HepG2 (cell line): ENCODE measurements around the gene SLC2A2. TPM values are rescaled to one million over a fixed set of nuclear protein-coding genes. Genes with fewer than 3 reads are reported as not detected.

ENCODE experiments used
- ATAC-seq: fragments of 200-7000 bp; cut with Tn5 transposase; 3 replicates; pipeline ENCODE4 v1.9.1; 2020; ENCODE audit warnings: mild to moderate bottlenecking, moderate library complexity
- BruUV-seq: library from RNA; stranded (reverse); fragments of 400-500 nt; replicated peaks from 2 replicates; lab custom pipeline; 2021; lab: Mats Ljungman, UMichigan
- CTCF ChIA-PET: fragments of 300-600 bp; formaldehyde crosslinking; extraction: SDS; loops from one replicate; lab custom pipeline; 2021; ENCODE audit warnings: low total read pairs, inconsistent platforms, low intra/inter-chr PET ratio; lab: Yijun Ruan, JAX
- POLR2A ChIA-PET: fragments of 350-600 bp; sonication (Branson Sonifier 250); formaldehyde crosslinking; loops from one replicate; lab custom pipeline; 2020; ENCODE audit warnings: antibody characterized with exemption, inconsistent platforms; lab: Yijun Ruan, JAX
- DNase-seq: peaks from one replicate; pipeline ENCODE4 v3.0.0-alpha.2; 2015; ENCODE audit warnings: low spot score
- FAIRE-seq: peaks from 3 replicates; lab custom pipeline; 2011; peaks lifted over from hg19 to GRCh38; lab: Jason Lieb, UNC
- H2AFZ ChIP-seq: one replicate; pipeline ENCODE4 v1.6.1; 2011; ENCODE audit warnings: low read length, inconsistent platforms
- H3K27ac ChIP-seq: fragments of 300-600 bp; 3 replicates; pipeline ENCODE4 v1.8.0; 2011; ENCODE audit warnings: mixed run types, mild to moderate bottlenecking, mixed read lengths, low read length, inconsistent platforms; ENCODE audit not compliant: insufficient read depth; ENCODE audit errors: extremely low read length
- H3K27me3 ChIP-seq, 2 experiments: fragments of 200-600 bp in 1 of 2; 2 replicates in 1 of 2; 3 replicates in 1 of 2; pipeline versions ENCODE4 v1.6.0 to v1.8.0; 2011; ENCODE audit warnings: low read length in 2 of 2, mild to moderate bottlenecking in 2 of 2, moderate library complexity in 2 of 2, inconsistent platforms in 1 of 2; ENCODE audit not compliant: insufficient read depth in 2 of 2, control insufficient read depth in 1 of 2
- H3K36me3 ChIP-seq, 2 experiments: fragments of 200-600 bp in 1 of 2; replicated peaks in 1 of 2; 2 replicates in 1 of 2; 3 replicates in 1 of 2; pipeline versions ENCODE4 v1.5.1 to v1.8.0; 2011; ENCODE audit warnings: low read length in 2 of 2, inconsistent platforms in 1 of 2; ENCODE audit not compliant: insufficient read depth in 2 of 2, control insufficient read depth in 1 of 2
- H3K4me1 ChIP-seq: 2 replicates; pipeline ENCODE4 v1.5.1; 2012; ENCODE audit warnings: low read length, inconsistent platforms; ENCODE audit not compliant: insufficient read depth
- H3K4me2 ChIP-seq: 2 replicates; pipeline ENCODE4 v1.6.0; 2011; ENCODE audit warnings: low read depth, low read length, inconsistent platforms
- H3K4me3 ChIP-seq, 3 experiments: fragments of 200-600 bp in 1 of 3; sonication (generic), shearing (Covaris generic) in 1 of 3; replicated peaks in 1 of 3; 2 replicates each; pipeline ENCODE4 v1.5.1; 2011 to 2016; ENCODE audit warnings: low read length in 3 of 3, inconsistent platforms in 2 of 3, low read depth in 2 of 3, mild to moderate bottlenecking in 2 of 3, control low read depth in 1 of 3, mixed read lengths in 1 of 3; ENCODE audit not compliant: insufficient read depth in 1 of 3
- H3K79me2 ChIP-seq: one replicate; pipeline ENCODE4 v1.6.1; 2011; ENCODE audit warnings: low read length, inconsistent platforms; ENCODE audit not compliant: insufficient read depth
- H3K9ac ChIP-seq: 2 replicates; pipeline ENCODE4 v1.6.0; 2011; ENCODE audit warnings: mild to moderate bottlenecking, low read depth, low read length, inconsistent platforms; ENCODE audit not compliant: insufficient read depth
- H3K9me3 ChIP-seq: 2 replicates; pipeline ENCODE4 v1.5.1; 2012; ENCODE audit warnings: mild to moderate bottlenecking, low read length
- H4K20me1 ChIP-seq: 2 replicates; pipeline ENCODE4 v1.6.0; 2011; ENCODE audit warnings: inconsistent platforms, mild to moderate bottlenecking, low read length, moderate library complexity; ENCODE audit not compliant: insufficient read depth
- CBX2 ChIP-seq, 2 experiments: fragments of 200-600 bp in 1 of 2; sonication (generic); formaldehyde crosslinking in 1 of 2; IDR thresholded peaks; 2 replicates each; pipeline versions ENCODE4 v1.7.0 to v1.8.1; 2018 to 2022; ENCODE audit warnings: low read depth in 2 of 2, low read length in 1 of 2, mild to moderate bottlenecking in 1 of 2, missing genetic modification reagents in 1 of 2
- DNMT3B ChIP-seq: conservative IDR thresholded peaks from 2 replicates; pipeline ENCODE4 v1.6.1; 2016; ENCODE audit warnings: missing biosample characterization, control low read depth
- FOXO1 ChIP-seq: sonication (generic); formaldehyde crosslinking; IDR thresholded peaks from 2 replicates; pipeline ENCODE4 v1.4.0; 2020; ENCODE audit warnings: missing genetic modification reagents
- MATR3 ChIP-seq: sonication (generic); formaldehyde crosslinking; IDR thresholded peaks from 2 replicates; pipeline ENCODE4 v1.4.0; 2020; ENCODE audit warnings: missing genetic modification reagents
- MBNL3 ChIP-seq: fragments of 250-450 bp; sonication (Bioruptor Pico); conservative IDR thresholded peaks from 2 replicates; pipeline ENCODE4 v1.8.0; 2022; ENCODE audit warnings: mild to moderate bottlenecking, inconsistent platforms
- SIN3A ChIP-seq: IDR thresholded peaks from 2 replicates; pipeline ENCODE4 v1.6.1; 2011; ENCODE audit warnings: low read depth, mild to moderate bottlenecking, control low read depth, low read length, borderline replicate concordance
- ZBTB42 ChIP-seq: sonication (generic); formaldehyde crosslinking; IDR thresholded peaks from 2 replicates; pipeline ENCODE4 v1.5.0; 2020; ENCODE audit warnings: mild to moderate bottlenecking, missing genetic modification reagents
- ZFX ChIP-seq: sonication (generic); formaldehyde crosslinking; IDR thresholded peaks from 2 replicates; pipeline ENCODE4 v1.4.0; 2020; ENCODE audit warnings: mild to moderate bottlenecking, low read depth, missing genetic modification reagents, moderate library complexity
- ZNF501 ChIP-seq: sonication (generic); formaldehyde crosslinking; IDR thresholded peaks from 2 replicates; pipeline ENCODE4 v1.5.1; 2020; ENCODE audit warnings: mild to moderate bottlenecking, moderate library complexity, missing genetic modification reagents
- WGBS: methylation state at CpG from one replicate; pipeline ENCODE4 v1.1.6; 2017; ENCODE audit warnings: low lambda C conversion rate; 5-methylcytosine and 5-hydroxymethylcytosine counted together
- in situ Hi-C: cut with HindIII; loops from 2 replicates; pipeline ENCODE4 v1.10.0; 2017; ENCODE audit warnings: low pct_unique_long_range_greater_than_20kb; ENCODE audit not compliant: extremely low pct_ligation_motif_present
- intact Hi-C: fragments of 100-400 bp; cut with micrococcal nuclease; formaldehyde crosslinking; loops from one replicate; pipeline ENCODE4 v1.10.0; 2022; ENCODE audit not compliant: unreplicated experiment
- polyA plus RNA-seq, 8 experiments: library from polyadenylated mRNA; depleted of rRNA in 3 of 8; stranded (reverse) in 7 of 8; unstranded in 1 of 8; fragments of >200 nt; fragmentation: Illumina TruSeq in 4 of 8; extraction: Trizol in 4 of 8; gene quantifications; 2 replicates each; pipeline versions ENCODE4 v1.2.1 to v1.2.3, GENCODE V29; 2011 to 2016; ENCODE audit warnings: low read depth in 4 of 8, missing spikeins in 1 of 8, mixed read lengths in 1 of 8; ENCODE audit not compliant: insufficient read depth in 1 of 8
- total RNA-seq, 5 experiments: library from RNA; depleted of rRNA; stranded (reverse); fragments of >200 nt; fragmentation: Illumina TruSeq; extraction: Trizol; gene quantifications; 2 replicates each; pipeline ENCODE4 v1.2.3, GENCODE V29; 2016; ENCODE audit warnings: low read depth in 1 of 5

SLC2A2 gene
- total and polyA plus RNA-seq, 2 of the 13 experiments (the other 11 are each of a cell fraction or from before 2014, with no cell fraction given), result 19.5 to 23.2 TPM

- Histone ChIP-seq H3K4me3 (no peak overlapping the region), H3K36me3 (no peaks in the 10 kb centered on the region), H3K79me2 (no peaks in the 10 kb centered on the region), H3K9me3 (no peaks in the 10 kb centered on the region), H3K27me3 (no peaks in the 10 kb centered on the region), H3K27ac (no peak overlapping the region), H3K4me2 (no peak overlapping the region), H2AFZ (no peak overlapping the region), H3K4me1 (peaks cover 28% of the 10 kb centered on the region), H4K20me1 (no peaks in the 10 kb centered on the region), H3K9ac (no peak overlapping the region)
- 89% methylated on average over 3 of the region's 3 CpGs for WGBS
- in situ Hi-C loops, result no loop called here
- intact Hi-C loops, result no loop called here
- POLR2A ChIA-PET, result no interaction called here
- DNase-seq (no peak), ATAC-seq (peak; percentile 43), FAIRE-seq (no peak)
- BruUV-seq, result no TSS peak
- CTCF ChIA-PET, result no interaction called here
- TF ChIP-seq DNMT3B (CRISPR knock-in tag) (no peak), ZBTB42 (no peak), ZFX (0 out of 2 replicates have a peak, but pooled peaks have one; percentile 13), SIN3A (no peak)
These were observed 38.1 kb downstream of the SLC2A2 start for GRCh38 chr3:170988378-170988777.

GRCh38 chr3:170985304-170985703 lies 41.2 kb downstream of the SLC2A2 start:
- CTCF ChIA-PET, result no interaction called here
- BruUV-seq, result no TSS peak
- Histone ChIP-seq H3K4me3 (no peak overlapping the region), H3K4me2 (no peak overlapping the region), H3K79me2 (no peaks in the 10 kb centered on the region), H3K27ac (no peak overlapping the region), H3K36me3 (no peaks in the 10 kb centered on the region), H3K9me3 (no peaks in the 10 kb centered on the region), H3K27me3 (no peaks in the 10 kb centered on the region), H3K9ac (no peak overlapping the region), H2AFZ (no peak overlapping the region), H3K4me1 (peaks cover 26% of the 10 kb centered on the region), H4K20me1 (no peaks in the 10 kb centered on the region)
- no peak for TF ChIP-seq CBX2 (IDR thresholded peaks at IDR 0.05; ENCODE audit: low read depth, low read length)
- TF ChIP-seq CBX2 (CRISPR knock-in tag; IDR thresholded peaks at IDR 0.05; ENCODE audit: low read depth), result no peak
- TF ChIP-seq MATR3 (CRISPR knock-in tag), result no peak
- no peak for TF ChIP-seq MBNL3 (CRISPR knock-in tag)
- no peak for TF ChIP-seq ZNF501 (CRISPR knock-in tag)
- TF ChIP-seq FOXO1 (CRISPR knock-in tag), result no peak
- intact Hi-C loops (no loop called here), in situ Hi-C loops (no loop called here)
- ATAC-seq (no peak), FAIRE-seq (no peak), DNase-seq (no peak)
- POLR2A ChIA-PET, result no interaction called here
- WGBS, result 93% methylated on average over 2 of the region's 2 CpGs
